HG02840 (cell line): ENCODE data around the gene PPM1H.
A peak's percentile ranks its signal among the peaks of the same experiment; 100 is the strongest.
"Not testable (repeated sequence)": the region's sequence is repeated elsewhere in the genome, so short reads cannot be mapped to it uniquely, and the experiment has no call there.

Source experiments
- ATAC-seq: cut with Tn5 transposase; IDR thresholded peaks from one replicate; pipeline ENCODE4 v1.9.1; 2021; ENCODE audit warnings: mild to moderate bottlenecking, moderate library complexity, moderate number of reproducible peaks; ENCODE audit not compliant: unreplicated experiment, low FRiP score

Gene PPM1H

GRCh38 chr12:62934799-62935674 is at the start of gene PPM1H:
Gene PPM1H, minus strand, starts transcription at chr12:62935150. Its CDS starts 414 bp downstream, at chr12:62934736.
- peak; percentile 70 for ATAC-seq

- ATAC-seq: no peak
Observed at GRCh38 chr12:62983594-62983993, 48.6 kb upstream of the PPM1H start.

GRCh38 chr12:62978768-62979167 is 43.8 kb upstream of the PPM1H start:
- no peak for ATAC-seq

- no peak for ATAC-seq
Observed at GRCh38 chr12:62977883-62978282, 42.9 kb upstream of the PPM1H start.

GRCh38 chr12:62977418-62977817 is 42.5 kb upstream of the PPM1H start:
- ATAC-seq: no peak

DNA sequence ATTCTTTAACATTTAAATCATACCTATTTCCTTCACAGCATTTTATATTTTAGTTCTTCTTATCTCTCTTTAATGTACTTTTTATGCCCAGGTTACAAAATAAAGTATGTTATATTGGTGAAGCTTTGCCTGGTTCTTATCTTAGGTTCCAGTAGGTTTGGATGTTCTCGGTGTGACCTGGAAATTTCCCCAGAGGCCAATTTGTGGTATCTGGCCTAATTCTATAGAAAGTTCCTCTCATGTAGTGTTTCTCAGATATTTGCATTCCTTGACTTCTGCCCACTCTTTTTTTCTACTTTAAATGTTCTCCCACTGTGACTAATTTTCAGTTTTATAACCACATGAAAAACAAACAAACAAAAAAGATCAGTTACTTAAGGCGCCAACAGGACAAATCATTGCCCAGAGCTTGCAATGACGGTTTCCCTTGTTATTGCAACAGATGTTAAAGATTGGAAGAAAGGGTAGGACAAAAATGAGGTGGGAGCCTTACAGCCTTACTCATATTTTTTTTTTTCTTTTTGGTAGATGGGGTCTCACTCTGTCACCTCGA is 41.2 kb upstream of the PPM1H start:
- no peak for ATAC-seq

DNA sequence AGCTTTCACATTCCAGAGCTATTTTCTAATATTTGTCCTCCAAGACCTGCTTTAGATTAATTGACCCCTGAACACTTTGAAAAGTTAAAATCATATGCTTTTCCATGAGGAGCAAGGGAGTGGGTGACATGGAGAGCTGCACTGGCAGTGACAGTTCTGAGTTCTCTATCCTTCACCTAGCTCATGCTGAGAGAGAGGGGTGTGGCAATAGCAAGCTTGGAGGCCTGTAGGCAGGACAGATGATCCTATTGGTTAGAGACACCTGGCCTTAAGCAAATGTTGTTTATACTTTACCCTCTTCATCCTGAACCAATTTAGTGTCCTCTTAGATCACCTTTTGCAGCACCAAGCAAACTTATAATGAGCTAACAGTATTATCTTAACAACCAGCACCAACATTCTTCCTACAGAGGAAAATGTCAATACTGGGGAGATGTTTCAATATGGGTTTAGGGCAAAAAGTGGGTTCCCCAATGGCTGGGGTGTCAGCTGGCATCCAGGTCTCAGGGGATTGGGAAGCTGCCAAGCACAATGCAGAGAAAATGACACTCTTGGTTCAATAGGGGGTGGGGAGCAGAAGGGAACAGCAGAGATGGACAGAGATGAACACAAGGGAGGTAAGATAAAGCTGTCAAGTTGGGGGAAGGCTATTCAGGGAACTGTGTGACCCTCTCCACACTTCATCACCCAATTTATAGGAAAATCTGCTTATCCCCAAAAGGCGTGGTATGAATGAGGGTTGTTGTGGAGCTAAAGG is 37.0 kb upstream of the PPM1H start:
- no peak for ATAC-seq

DNA sequence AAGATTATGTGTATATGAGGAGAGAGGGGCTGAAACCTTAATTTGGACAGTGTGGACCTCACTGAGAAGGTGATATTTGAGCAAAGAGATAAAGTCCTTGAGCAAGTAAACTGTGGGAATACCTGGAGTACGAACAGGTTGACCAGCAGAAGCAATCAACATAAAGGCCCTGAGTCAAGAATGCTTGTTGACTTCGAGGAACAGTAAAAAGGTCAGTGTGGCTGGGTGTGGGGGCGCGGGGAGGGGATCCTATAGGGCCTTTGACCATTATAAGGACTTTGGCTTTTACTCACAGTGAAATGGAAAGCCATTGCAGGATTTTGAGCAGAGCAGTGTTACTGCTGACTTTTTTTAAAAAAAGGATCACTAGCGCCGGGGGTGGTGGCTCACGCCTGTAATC is 34.7 kb upstream of the PPM1H start:
- ATAC-seq: no peak

DNA sequence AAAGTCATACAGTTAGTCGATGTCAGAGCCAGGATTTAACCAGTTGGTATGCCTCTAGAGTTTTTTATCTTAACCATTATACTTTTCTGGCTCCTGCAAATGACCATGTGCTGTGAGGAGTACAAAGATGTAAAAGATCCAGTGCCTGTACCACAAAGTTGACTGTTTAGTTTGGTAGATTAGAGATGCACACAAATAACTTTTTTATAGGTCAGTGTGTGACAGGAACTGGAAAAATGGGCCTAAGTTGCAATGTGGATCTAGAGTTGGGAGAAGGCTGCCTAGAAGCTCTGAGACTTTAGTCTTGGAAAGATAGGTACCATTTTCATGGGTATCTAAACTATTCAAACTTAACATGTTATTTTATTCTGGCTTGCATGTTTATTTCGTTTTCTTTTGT is 32.8 kb upstream of the PPM1H start:
- no peak for ATAC-seq

GRCh38 chr12:62966990-62967506 is 32.1 kb upstream of the PPM1H start:
- no peak for ATAC-seq

GRCh38 chr12:62966446-62966989 is 31.6 kb upstream of the PPM1H start:
- not testable (repeated sequence) for ATAC-seq

DNA sequence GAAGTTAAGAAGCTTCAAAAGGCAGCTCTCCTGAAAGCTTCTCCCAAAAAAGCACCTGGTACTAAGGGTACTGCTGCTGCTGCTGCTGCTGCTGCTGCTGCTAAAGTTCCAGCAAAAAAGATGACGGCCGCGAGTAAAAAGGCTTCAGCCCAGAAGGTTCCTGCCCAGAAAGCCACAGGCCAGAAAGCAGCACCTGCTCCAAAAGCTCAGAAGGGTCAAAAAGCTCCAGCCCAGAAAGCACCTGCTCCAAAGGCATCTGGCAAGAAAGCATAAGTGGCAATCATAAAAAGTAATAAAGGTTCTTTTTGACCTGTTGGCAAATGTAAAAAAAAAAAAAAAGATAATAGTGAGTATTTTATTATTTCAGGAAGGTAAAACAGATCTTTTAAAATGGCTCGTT is 30.8 kb upstream of the PPM1H start:
- ATAC-seq: not testable (repeated sequence)

- ATAC-seq: not testable (repeated sequence)
Observed at GRCh38 chr12:62965242-62965641, 30.3 kb upstream of the PPM1H start.

DNA sequence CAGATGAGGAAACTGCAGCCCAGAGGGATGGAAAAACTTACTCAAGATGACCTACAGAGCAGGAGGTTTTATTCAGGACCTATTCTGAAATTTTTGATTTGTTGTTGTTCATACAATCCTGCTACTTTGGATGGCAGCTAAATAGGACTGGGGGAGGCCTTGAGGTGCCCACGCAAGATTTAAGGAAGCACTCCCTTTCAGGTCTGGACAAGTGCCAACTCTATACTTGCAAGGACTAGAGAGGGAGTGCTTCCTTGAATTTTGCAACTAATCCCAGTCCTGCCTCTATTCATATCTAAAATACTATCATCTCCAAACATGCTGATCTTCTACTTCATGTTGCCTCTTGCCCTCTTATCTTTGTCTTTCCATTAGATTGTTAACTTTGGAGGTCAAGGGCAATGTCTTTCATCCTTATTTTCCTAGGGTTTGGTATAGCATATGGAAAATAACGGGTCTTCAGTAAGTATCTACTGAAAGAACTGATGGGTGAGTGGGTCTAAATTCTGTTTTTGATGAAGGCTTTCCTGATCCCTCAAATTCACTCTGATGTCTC is 28.6 kb upstream of the PPM1H start:
- no peak for ATAC-seq

GRCh38 chr12:62960324-62960723 is 25.4 kb upstream of the PPM1H start:
- no peak for ATAC-seq

DNA sequence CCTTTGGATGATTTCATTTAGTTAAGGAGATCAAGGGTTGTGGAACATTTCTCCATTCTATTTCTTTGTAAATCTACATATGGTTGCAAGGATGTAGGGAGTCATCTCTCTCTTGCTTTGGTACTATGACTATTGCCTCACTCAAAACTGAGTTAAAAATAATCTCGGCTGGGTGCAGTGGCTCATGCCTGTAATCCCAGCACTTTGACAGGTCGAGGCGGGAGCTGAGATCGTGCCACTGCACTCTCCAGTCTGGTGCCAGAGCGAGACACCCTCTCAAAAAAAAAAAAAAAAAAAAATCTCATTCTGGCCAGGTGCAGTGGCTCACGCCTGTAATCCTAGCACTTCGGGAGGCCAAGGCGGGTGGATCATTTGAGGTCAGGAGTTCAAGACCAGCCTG is 24.8 kb upstream of the PPM1H start:
- ATAC-seq: no peak

GRCh38 chr12:62957233-62957953 is 22.4 kb upstream of the PPM1H start:
- ATAC-seq: no peak

GRCh38 chr12:62955678-62956077 is 20.7 kb upstream of the PPM1H start:
- no peak for ATAC-seq

GRCh38 chr12:62950317-62950716 is 15.4 kb upstream of the PPM1H start:
- no peak for ATAC-seq

GRCh38 chr12:62948123-62948522 is 13.2 kb upstream of the PPM1H start:
- no peak for ATAC-seq
